SJCRH30 (cell line): ENCODE data around the gene CCR7. TPM values are rescaled to one million over a fixed set of nuclear protein-coding genes. Genes with fewer than 3 reads are reported as not detected.

Experiments
- DNase-seq, 2 experiments: peaks; one replicate each; pipeline ENCODE4 v3.0.0-alpha.2; 2015 to 2020
- H3K27ac ChIP-seq: fragments of 250-450 bp; sonication (Bioruptor Pico); 2 replicates; pipeline ENCODE4 v1.5.1; 2020; ENCODE audit warnings: mild to moderate bottlenecking, moderate library complexity
- H3K27me3 ChIP-seq: fragments of 250-450 bp; sonication (Bioruptor Pico); 2 replicates; pipeline ENCODE4 v1.5.1; 2020; ENCODE audit warnings: mild to moderate bottlenecking, moderate library complexity
- H3K36me3 ChIP-seq: fragments of 250-450 bp; sonication (Bioruptor Pico); 2 replicates; pipeline ENCODE4 v1.5.1; 2020; ENCODE audit warnings: mild to moderate bottlenecking, moderate library complexity
- H3K4me1 ChIP-seq: fragments of 250-450 bp; sonication (Bioruptor Pico); 2 replicates; pipeline ENCODE4 v1.5.1; 2020; ENCODE audit warnings: mild to moderate bottlenecking, moderate library complexity
- H3K4me3 ChIP-seq: fragments of 250-450 bp; sonication (Bioruptor Pico); 2 replicates; pipeline ENCODE4 v1.5.1; 2020; ENCODE audit warnings: mild to moderate bottlenecking, moderate library complexity
- H3K9me3 ChIP-seq: fragments of 250-450 bp; sonication (Bioruptor Pico); replicated peaks from 2 replicates; pipeline ENCODE4 v1.5.1; 2020; ENCODE audit warnings: mild to moderate bottlenecking, moderate library complexity
- total RNA-seq: library from RNA; depleted of rRNA; stranded (reverse); fragments of >200 nt; shearing (Covaris generic); gene quantifications from 2 replicates; pipeline ENCODE4 v1.2.3, GENCODE V29; 2014

Gene CCR7
- total RNA-seq, 1 experiment from 2014 or later, result not detected

GRCh38 chr17:40531051-40531991 is 34.0 kb downstream of the CCR7 start:
- DNase-seq, result no peak
- H3K36me3 ChIP-seq, result no peaks in the 10 kb centered on the region
- no peaks in the 10 kb centered on the region for H3K9me3 ChIP-seq
- H3K27me3 ChIP-seq, result no peaks in the 10 kb centered on the region; the same call in 1 of the 2 replicates
- peaks cover 3% of the 10 kb centered on the region for H3K4me1 ChIP-seq
- H3K4me3 ChIP-seq, result no peak overlapping the region
- H3K27ac ChIP-seq, result no peak overlapping the region

- Histone ChIP-seq H3K27ac (no peak overlapping the region), H3K27me3 (no peaks in the 10 kb centered on the region; the same call in 1 of the 2 replicates), H3K4me3 (no peak overlapping the region), H3K4me1 (no peaks in the 10 kb centered on the region; the same call in 1 of the 2 replicates), H3K9me3 (peaks cover under 1% of the 10 kb centered on the region; the same call in 1 of the 2 replicates), H3K36me3 (no peaks in the 10 kb centered on the region)
- DNase-seq, result no peak
Observed at GRCh38 chr17:40530531-40530994, 34.7 kb downstream of the CCR7 start.

- Histone ChIP-seq H3K27me3 (no peaks in the 10 kb centered on the region; the same call in 1 of the 2 replicates), H3K36me3 (no peaks in the 10 kb centered on the region), H3K4me3 (no peak overlapping the region), H3K9me3 (peaks cover 4% of the 10 kb centered on the region; the same call in 1 of the 2 replicates), H3K4me1 (no peaks in the 10 kb centered on the region; the same call in 1 of the 2 replicates), H3K27ac (no peak overlapping the region)
- no peak for DNase-seq
Observed at GRCh38 chr17:40529991-40530390, 35.3 kb downstream of the CCR7 start.

GRCh38 chr17:40528692-40529417 is 36.4 kb downstream of the CCR7 start:
- DNase-seq, result no peak
- no peak overlapping the region for H3K27ac ChIP-seq
- no peaks in the 10 kb centered on the region for H3K36me3 ChIP-seq
- no peaks in the 10 kb centered on the region; the same call in 1 of the 2 replicates for H3K4me1 ChIP-seq
- H3K9me3 ChIP-seq, result peaks cover 4% of the 10 kb centered on the region; the same call in 1 of the 2 replicates
- H3K4me3 ChIP-seq, result no peak overlapping the region
- H3K27me3 ChIP-seq, result no peaks in the 10 kb centered on the region; the same call in 1 of the 2 replicates

- no peak overlapping the region for H3K27ac ChIP-seq
- no peaks in the 10 kb centered on the region; the same call in 1 of the 2 replicates for H3K27me3 ChIP-seq
- H3K9me3 ChIP-seq, result peaks cover 4% of the 10 kb centered on the region; the same call in 1 of the 2 replicates
- no peak for DNase-seq
- H3K4me1 ChIP-seq, result no peaks in the 10 kb centered on the region
- H3K36me3 ChIP-seq, result no peaks in the 10 kb centered on the region
- no peak overlapping the region for H3K4me3 ChIP-seq
Observed at GRCh38 chr17:40526668-40527067, 38.6 kb downstream of the CCR7 start.

GRCh38 chr17:40525294-40525693 is 40.0 kb downstream of the CCR7 start:
- peaks cover 4% of the 10 kb centered on the region; the same call in 1 of the 2 replicates for H3K9me3 ChIP-seq
- no peak overlapping the region for H3K4me3 ChIP-seq
- no peak overlapping the region for H3K27ac ChIP-seq
- no peaks in the 10 kb centered on the region for H3K36me3 ChIP-seq
- no peaks in the 10 kb centered on the region; the same call in none of the 2 replicates for H3K27me3 ChIP-seq
- H3K4me1 ChIP-seq, result no peaks in the 10 kb centered on the region
- DNase-seq, result no peak

GRCh38 chr17:40524243-40524965 is 40.9 kb downstream of the CCR7 start:
- H3K36me3 ChIP-seq, result no peaks in the 10 kb centered on the region
- no peak overlapping the region for H3K4me3 ChIP-seq
- peak in 1 of 2 experiments; percentile 39 for DNase-seq
- H3K27me3 ChIP-seq, result no peaks in the 10 kb centered on the region; the same call in none of the 2 replicates
- H3K9me3 ChIP-seq, result peaks cover 4% of the 10 kb centered on the region; the same call in 1 of the 2 replicates
- no peak overlapping the region for H3K27ac ChIP-seq
- H3K4me1 ChIP-seq, result no peaks in the 10 kb centered on the region

GRCh38 chr17:40522961-40523310 is 42.3 kb downstream of the CCR7 start:
- Histone ChIP-seq H3K36me3 (no peaks in the 10 kb centered on the region), H3K27me3 (no peaks in the 10 kb centered on the region; the same call in none of the 2 replicates), H3K9me3 (peaks cover 4% of the 10 kb centered on the region; the same call in 1 of the 2 replicates), H3K4me1 (no peaks in the 10 kb centered on the region), H3K4me3 (no peak overlapping the region), H3K27ac (no peak overlapping the region)
- DNase-seq, result no peak

- no peaks in the 10 kb centered on the region for H3K4me1 ChIP-seq
- H3K4me3 ChIP-seq, result no peak overlapping the region
- H3K36me3 ChIP-seq, result no peaks in the 10 kb centered on the region
- no peaks in the 10 kb centered on the region; the same call in none of the 2 replicates for H3K27me3 ChIP-seq
- H3K27ac ChIP-seq, result no peak overlapping the region
- no peak for DNase-seq
- peaks cover 4% of the 10 kb centered on the region; the same call in 1 of the 2 replicates for H3K9me3 ChIP-seq
Observed at GRCh38 chr17:40522250-40522960, 42.9 kb downstream of the CCR7 start.

GRCh38 chr17:40520991-40521453 is 44.2 kb downstream of the CCR7 start:
- H3K36me3 ChIP-seq, result no peaks in the 10 kb centered on the region
- no peak overlapping the region for H3K27ac ChIP-seq
- no peak overlapping the region for H3K4me3 ChIP-seq
- H3K4me1 ChIP-seq, result peaks cover 8% of the 10 kb centered on the region
- H3K27me3 ChIP-seq, result no peaks in the 10 kb centered on the region; the same call in 1 of the 2 replicates
- no peak for DNase-seq
- peaks cover 4% of the 10 kb centered on the region; the same call in 1 of the 2 replicates for H3K9me3 ChIP-seq

- DNase-seq, result no peak
- no peaks in the 10 kb centered on the region for H3K36me3 ChIP-seq
- peaks cover 8% of the 10 kb centered on the region for H3K4me1 ChIP-seq
- H3K27me3 ChIP-seq, result no peaks in the 10 kb centered on the region; the same call in 1 of the 2 replicates
- no peak overlapping the region for H3K27ac ChIP-seq
- H3K9me3 ChIP-seq, result no peaks in the 10 kb centered on the region
- no peak overlapping the region for H3K4me3 ChIP-seq
Observed at GRCh38 chr17:40519089-40519775, 46.0 kb downstream of the CCR7 start.

- Histone ChIP-seq H3K27ac (no peak overlapping the region), H3K9me3 (no peaks in the 10 kb centered on the region), H3K27me3 (no peaks in the 10 kb centered on the region; the same call in 1 of the 2 replicates), H3K36me3 (no peaks in the 10 kb centered on the region), H3K4me3 (no peak overlapping the region), H3K4me1 (peaks cover 8% of the 10 kb centered on the region)
- no peak for DNase-seq
Observed at GRCh38 chr17:40518401-40519088, 46.7 kb downstream of the CCR7 start.
